ENCODE measurements around the gene FBH1. TPM values are rescaled to one million over a fixed set of nuclear protein-coding genes. Genes with fewer than 3 reads are reported as not detected.

Gene FBH1
- total RNA-seq, 2 experiments from 2014 or later, result 55.3 to 63.5 TPM

DNA sequence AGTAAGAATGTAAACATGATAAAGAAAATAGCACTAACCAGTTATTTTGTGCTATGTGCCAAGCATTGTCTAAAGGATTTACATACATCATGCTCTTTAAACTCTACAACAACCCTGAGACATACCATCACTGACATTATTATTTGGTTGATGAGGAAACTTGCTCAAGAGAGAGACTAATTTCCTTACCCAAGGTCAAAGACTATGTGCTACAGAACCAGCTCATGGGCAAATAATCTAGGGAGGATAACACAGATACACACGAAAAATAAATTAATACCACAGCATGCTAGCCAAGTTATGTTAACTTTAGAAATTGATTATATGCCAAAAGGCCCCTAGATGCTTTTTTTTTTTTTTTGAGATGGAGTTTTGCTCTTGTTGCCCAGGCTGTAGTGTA lies 3.0 kb upstream of the FBH1 start:
- ChIA-PET CTCF (interaction anchor here (1.4 kb wide), 1 partner anchor 257 kb away, joined by 3 read pairs; no protein-coding TSS in a partner anchor), POLR2A (interaction anchor here (0.5 kb wide), 1 partner anchor 68 kb away, joined by 6 read pairs; no protein-coding TSS in a partner anchor)
- H3K9me3 Mint-ChIP-seq, result no peaks in the 10 kb centered on the region
- peaks cover 30% of the 10 kb centered on the region for H3K4me1 Mint-ChIP-seq
- H3K36me3 Mint-ChIP-seq (ENCODE audit: low read depth), result peaks cover 33% of the 10 kb centered on the region
- H3K4me3 Mint-ChIP-seq, result no peak overlapping the region
- no peak for DNase-seq
- H3K27ac Mint-ChIP-seq, result no peak overlapping the region
- H3K27me3 Mint-ChIP-seq, result no peaks in the 10 kb centered on the region

DNA sequence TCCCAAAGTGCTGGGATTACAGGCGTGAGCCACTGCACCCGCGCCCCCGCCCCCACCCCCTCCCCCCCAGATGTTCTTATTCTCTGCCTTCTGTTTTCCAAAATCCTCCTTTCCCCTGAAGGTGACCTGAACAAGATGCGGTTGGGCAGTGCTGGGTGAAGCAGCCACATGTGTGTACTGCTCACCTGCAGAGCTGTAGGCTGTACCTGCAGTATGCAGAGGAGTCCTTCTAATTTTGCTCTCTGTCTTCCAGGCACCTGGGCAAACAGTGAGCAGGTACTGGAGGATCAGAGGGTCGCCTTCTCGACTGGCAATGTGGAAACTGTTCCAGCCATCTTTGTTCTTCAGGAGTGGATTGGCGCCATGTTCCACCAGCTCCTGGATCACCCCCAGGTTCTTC lies 2.4 kb upstream of the FBH1 start:
- Mint-ChIP-seq H3K4me3 (no peak overlapping the region), H3K4me1 (peaks cover 36% of the 10 kb centered on the region), H3K27me3 (no peaks in the 10 kb centered on the region), H3K9me3 (no peaks in the 10 kb centered on the region), H3K36me3 (ENCODE audit: low read depth) (peaks cover 34% of the 10 kb centered on the region), H3K27ac (no peak overlapping the region)
- ChIA-PET POLR2A (no interaction called here), CTCF (interaction anchor here (0.6 to 1.7 kb wide), 4 partner anchors 10 to 258 kb away, joined by 3 to 9 read pairs (median 4); no protein-coding TSS in a partner anchor)
- no peak for DNase-seq

DNA sequence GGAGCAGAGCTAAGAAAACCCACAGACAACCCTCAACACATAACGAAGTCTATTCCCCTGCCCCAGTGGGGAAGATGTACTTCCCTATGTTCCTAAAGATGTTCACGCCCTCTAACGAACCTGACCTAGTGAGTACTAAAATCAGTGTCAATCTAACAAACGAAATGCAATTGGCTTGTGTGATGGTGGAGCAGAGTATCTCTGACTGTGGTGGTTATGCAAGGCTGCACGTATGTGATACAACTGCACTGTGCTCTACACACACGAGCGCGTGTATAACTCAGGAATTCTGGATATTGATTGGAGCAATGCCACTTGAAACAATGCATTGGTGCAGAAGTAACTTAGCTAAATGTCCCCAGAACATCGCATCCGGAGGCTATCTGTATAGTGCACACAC lies 1.7 kb upstream of the FBH1 start:
- Mint-ChIP-seq H3K27ac (peak overlapping the region; percentile 78), H3K27me3 (no peaks in the 10 kb centered on the region), H3K36me3 (ENCODE audit: low read depth) (peaks cover 31% of the 10 kb centered on the region), H3K9me3 (no peaks in the 10 kb centered on the region), H3K4me3 (peak overlapping the region; percentile 75), H3K4me1 (peaks cover 40% of the 10 kb centered on the region)
- ChIA-PET CTCF (interaction anchor here (0.6 to 1.7 kb wide), 5 partner anchors 11 to 259 kb away, joined by 3 to 9 read pairs (median 4); no protein-coding TSS in a partner anchor), POLR2A (no interaction called here)
- no peak for DNase-seq

DNA sequence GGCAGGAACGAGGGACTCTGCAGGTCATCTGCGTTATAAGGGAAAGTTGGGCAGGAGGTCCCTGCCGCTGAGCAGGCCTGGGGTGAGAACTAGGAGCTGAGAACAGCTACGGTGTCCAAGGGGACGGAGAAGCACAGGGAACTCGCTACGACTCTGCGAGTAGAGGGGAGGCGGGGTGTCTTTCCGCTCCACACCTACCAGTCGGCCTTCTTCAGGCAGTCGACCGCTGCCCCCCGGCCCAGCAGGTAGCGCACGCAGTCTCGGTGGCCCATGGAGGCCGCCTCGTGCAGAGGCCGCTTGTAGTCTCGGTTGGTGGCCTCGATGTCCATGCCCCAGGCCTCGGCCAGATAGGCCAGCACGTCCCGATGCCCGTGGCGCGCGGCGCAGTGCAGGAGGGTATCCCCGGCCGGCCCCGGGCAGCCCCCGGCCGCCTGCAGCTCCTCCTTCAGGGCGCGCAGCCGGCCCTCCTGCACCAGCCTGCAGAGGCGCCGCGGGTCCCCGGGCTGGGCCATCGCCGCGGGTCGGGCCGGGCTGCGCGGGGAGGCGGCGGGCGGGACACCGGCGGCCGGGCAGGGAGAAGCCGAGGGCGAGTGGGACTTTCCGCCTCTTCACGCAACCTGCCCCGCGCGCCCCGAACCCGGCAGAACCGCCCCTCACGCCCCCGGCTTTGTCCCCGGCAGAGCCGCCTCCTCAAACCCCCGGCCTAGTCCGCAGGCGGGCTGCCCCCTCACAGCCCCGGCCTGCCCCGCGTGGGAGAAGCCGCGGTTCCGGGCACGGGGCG lies 1.0 kb upstream of the FBH1 start:
- peak overlapping the region; percentile 82 for H3K4me3 Mint-ChIP-seq
- DNase-seq, result peak; percentile 37
- H3K36me3 Mint-ChIP-seq (ENCODE audit: low read depth), result peaks cover 36% of the 10 kb centered on the region
- peak overlapping the region; percentile 78 for H3K27ac Mint-ChIP-seq
- ChIA-PET CTCF (interaction anchor here (0.8 to 1.7 kb wide), 6 partner anchors 10 to 47 kb away, joined by 3 to 9 read pairs (median 4); no protein-coding TSS in a partner anchor), POLR2A (interaction anchor here (0.7 to 1.0 kb wide), 2 partner anchors 11 to 19 kb away, joined by 3 to 4 read pairs; no protein-coding TSS in a partner anchor)
- H3K9me3 Mint-ChIP-seq, result no peaks in the 10 kb centered on the region
- no peaks in the 10 kb centered on the region for H3K27me3 Mint-ChIP-seq
- peaks cover 46% of the 10 kb centered on the region for H3K4me1 Mint-ChIP-seq

DNA sequence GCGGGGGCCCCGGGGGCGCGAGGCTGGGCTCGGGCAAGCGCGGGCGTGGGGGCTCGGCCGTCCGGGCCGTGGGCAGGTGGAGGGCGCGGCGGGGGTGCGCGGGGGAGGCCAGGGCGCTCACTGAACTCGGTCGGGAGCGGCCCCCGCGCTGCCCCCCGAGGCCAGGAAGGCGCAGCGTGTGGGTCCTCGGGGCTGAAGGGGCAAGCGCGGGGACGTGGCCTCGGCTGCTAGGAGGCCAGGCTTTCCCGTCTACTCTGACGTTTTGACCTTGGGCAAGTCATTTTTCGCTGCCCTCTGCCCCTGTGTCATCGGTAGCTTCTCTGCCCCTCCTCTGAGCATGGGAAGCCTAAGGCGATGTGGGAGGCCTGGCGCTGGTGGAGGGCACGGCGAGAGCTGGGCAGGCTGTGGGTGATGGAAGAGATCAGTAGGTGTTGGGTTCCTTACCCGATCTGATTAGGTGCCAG lies 441 bp downstream of the FBH1 start:
- H3K27me3 Mint-ChIP-seq, result no peaks in the 10 kb centered on the region
- peak overlapping the region; percentile 86 for H3K4me3 Mint-ChIP-seq
- H3K9me3 Mint-ChIP-seq, result no peaks in the 10 kb centered on the region
- peak overlapping the region; percentile 67 for H3K27ac Mint-ChIP-seq
- H3K4me1 Mint-ChIP-seq, result peaks cover 58% of the 10 kb centered on the region
- POLR2A ChIA-PET, result interaction anchor here (0.6 kb wide), 3 partner anchors 103 to 247 kb away, joined by 3 to 5 read pairs (median 3); no protein-coding TSS in a partner anchor
- peaks cover 42% of the 10 kb centered on the region for H3K36me3 Mint-ChIP-seq (ENCODE audit: low read depth)
- CTCF ChIA-PET, result interaction anchor here (0.8 to 1.4 kb wide), 10 partner anchors 9 to 267 kb away, joined by 3 to 6 read pairs (median 4); no protein-coding TSS in a partner anchor
- peak; percentile 11 for DNase-seq

DNA sequence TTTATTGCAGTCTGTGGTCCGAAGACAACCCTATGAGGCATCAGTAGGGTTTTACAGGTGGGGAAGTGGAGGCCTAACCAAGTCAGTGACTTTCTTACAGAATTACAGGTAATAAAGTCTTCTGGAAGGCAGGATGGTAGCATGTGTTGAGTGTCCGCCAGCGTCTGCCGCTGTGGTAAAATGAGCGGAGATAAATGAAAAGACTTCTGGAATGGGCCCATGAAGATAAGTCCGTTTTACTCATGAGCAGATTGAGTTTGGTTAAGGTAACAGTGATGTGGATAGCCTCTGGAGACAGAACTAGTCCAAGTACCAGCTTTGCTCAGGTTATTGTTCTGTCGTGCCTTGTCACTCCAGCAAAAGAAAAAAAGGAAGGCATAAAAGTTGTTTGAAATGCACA lies 966 bp downstream of the FBH1 start:
- peaks cover 63% of the 10 kb centered on the region for H3K4me1 Mint-ChIP-seq
- no peaks in the 10 kb centered on the region for H3K27me3 Mint-ChIP-seq
- ChIA-PET CTCF (interaction anchor here (1.1 to 1.4 kb wide), 3 partner anchors 11 to 195 kb away, joined by 3 to 5 read pairs (median 5); no protein-coding TSS in a partner anchor), POLR2A (interaction anchor here (0.6 kb wide), 1 partner anchor 104 kb away, joined by 3 read pairs; no protein-coding TSS in a partner anchor)
- no peak for DNase-seq
- peaks cover 42% of the 10 kb centered on the region for H3K36me3 Mint-ChIP-seq (ENCODE audit: low read depth)
- H3K9me3 Mint-ChIP-seq, result no peaks in the 10 kb centered on the region
- peak overlapping the region; percentile 67 for H3K27ac Mint-ChIP-seq
- H3K4me3 Mint-ChIP-seq, result peak overlapping the region; percentile 86

DNA sequence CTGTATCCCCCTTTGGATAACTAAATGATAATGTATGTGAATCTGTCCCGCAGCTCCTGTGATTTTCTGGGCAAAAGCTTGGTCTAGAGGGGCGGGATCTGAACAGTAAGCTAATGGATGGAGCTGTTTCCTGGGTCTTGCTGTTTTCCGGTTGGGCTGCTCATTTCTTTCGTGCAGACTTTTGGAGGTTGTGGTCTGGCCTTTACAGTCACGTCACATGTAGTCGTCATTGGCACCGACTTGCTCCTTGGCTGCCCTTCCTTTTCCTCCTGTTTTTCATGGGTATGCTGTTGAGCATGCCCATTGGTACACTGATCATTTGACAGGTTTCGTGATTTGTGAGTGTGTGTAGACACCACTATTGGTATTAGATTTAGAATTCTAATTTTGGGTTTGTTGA lies 2.0 kb downstream of the FBH1 start:
- H3K4me3 Mint-ChIP-seq, result peak overlapping the region; percentile 57
- CTCF ChIA-PET, result no interaction called here
- DNase-seq, result no peak
- peaks cover 70% of the 10 kb centered on the region for H3K4me1 Mint-ChIP-seq
- H3K9me3 Mint-ChIP-seq, result no peaks in the 10 kb centered on the region
- no peaks in the 10 kb centered on the region for H3K27me3 Mint-ChIP-seq
- H3K36me3 Mint-ChIP-seq (ENCODE audit: low read depth), result peaks cover 44% of the 10 kb centered on the region
- peak overlapping the region; percentile 33 for H3K27ac Mint-ChIP-seq
- POLR2A ChIA-PET, result no interaction called here

DNA sequence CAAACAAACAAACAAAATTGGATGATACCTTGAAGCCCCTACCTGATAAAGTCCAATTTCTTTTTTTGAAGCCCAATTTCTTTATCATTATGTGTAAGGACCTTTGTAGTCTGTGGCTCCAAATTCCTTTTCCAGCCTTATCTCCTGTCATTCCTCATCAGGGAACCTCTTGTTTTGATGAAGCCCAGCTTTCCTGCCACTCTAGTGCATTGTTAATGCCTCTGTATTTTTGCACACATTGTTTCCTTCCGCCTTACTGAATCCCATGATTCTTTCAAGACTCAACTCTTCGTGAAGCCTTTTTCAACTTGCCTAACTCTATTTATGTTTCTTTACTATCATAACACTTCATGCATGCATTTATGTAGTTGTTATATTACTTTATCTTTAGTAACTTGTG lies 3.3 kb downstream of the FBH1 start:
- H3K4me1 Mint-ChIP-seq, result peaks cover 68% of the 10 kb centered on the region
- peaks cover 53% of the 10 kb centered on the region for H3K36me3 Mint-ChIP-seq (ENCODE audit: low read depth)
- ChIA-PET POLR2A (no interaction called here), CTCF (interaction anchor here (0.6 to 1.5 kb wide), 2 partner anchors 19 to 21 kb away, joined by 3 read pairs; no protein-coding TSS in a partner anchor)
- H3K27ac Mint-ChIP-seq, result no peak overlapping the region
- H3K4me3 Mint-ChIP-seq, result no peak overlapping the region
- DNase-seq, result no peak
- H3K27me3 Mint-ChIP-seq, result no peaks in the 10 kb centered on the region
- H3K9me3 Mint-ChIP-seq, result peaks cover 6% of the 10 kb centered on the region

DNA sequence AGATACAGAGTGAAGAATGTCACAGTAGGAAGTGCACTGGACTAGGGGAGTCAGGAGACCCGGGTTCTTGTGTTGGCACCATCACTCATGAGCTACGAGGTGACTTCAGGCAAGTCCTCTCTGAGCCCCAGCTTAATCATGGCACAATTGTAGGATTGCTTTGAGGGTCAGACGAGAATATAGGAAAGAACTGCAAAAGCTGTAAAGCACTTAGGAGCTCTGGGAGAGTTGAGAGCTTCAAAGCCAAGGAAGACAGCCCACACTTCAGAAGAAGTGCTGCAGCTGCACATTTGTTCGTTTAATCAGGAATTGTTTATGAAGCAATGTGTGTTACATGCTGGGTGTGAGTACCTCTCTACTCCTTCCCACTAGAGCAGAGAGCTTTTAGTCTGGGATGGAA lies 4.4 kb downstream of the FBH1 start:
- ChIA-PET POLR2A (no interaction called here), CTCF (interaction anchor here (1.5 kb wide), 1 partner anchor 20 kb away, joined by 3 read pairs; no protein-coding TSS in a partner anchor)
- no peak for DNase-seq
- Mint-ChIP-seq H3K27ac (peak overlapping the region; percentile 56), H3K36me3 (ENCODE audit: low read depth) (peaks cover 60% of the 10 kb centered on the region), H3K4me1 (peaks cover 63% of the 10 kb centered on the region), H3K27me3 (no peaks in the 10 kb centered on the region), H3K9me3 (peaks cover 6% of the 10 kb centered on the region), H3K4me3 (no peak overlapping the region)

DNA sequence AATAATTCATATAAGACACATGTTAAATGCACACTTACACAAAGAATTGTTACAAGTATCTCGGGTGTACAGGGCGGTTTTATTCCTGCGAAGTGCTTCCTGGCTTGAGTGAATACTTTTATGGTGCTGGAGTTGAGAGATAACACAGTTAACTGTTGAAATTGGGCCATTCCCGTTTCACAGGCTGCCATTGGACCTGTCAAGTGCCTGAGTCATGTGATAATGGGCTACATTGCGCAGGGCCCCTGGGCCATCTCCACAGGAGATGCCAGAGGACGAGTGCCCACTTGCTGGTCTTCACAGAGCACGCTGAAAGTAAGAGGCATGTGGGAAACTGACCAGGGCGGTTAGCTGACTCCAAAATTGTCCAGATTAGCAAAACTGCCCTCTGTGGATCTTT lies 4.8 kb downstream of the FBH1 start:
- no peak overlapping the region for H3K27ac Mint-ChIP-seq
- peaks cover 60% of the 10 kb centered on the region for H3K36me3 Mint-ChIP-seq (ENCODE audit: low read depth)
- DNase-seq, result no peak
- H3K9me3 Mint-ChIP-seq, result peaks cover 6% of the 10 kb centered on the region
- CTCF ChIA-PET, result interaction anchor here (1.5 kb wide), 1 partner anchor 21 kb away, joined by 3 read pairs; no protein-coding TSS in a partner anchor
- POLR2A ChIA-PET, result no interaction called here
- H3K27me3 Mint-ChIP-seq, result no peaks in the 10 kb centered on the region
- H3K4me1 Mint-ChIP-seq, result peaks cover 63% of the 10 kb centered on the region
- H3K4me3 Mint-ChIP-seq, result no peak overlapping the region

DNA sequence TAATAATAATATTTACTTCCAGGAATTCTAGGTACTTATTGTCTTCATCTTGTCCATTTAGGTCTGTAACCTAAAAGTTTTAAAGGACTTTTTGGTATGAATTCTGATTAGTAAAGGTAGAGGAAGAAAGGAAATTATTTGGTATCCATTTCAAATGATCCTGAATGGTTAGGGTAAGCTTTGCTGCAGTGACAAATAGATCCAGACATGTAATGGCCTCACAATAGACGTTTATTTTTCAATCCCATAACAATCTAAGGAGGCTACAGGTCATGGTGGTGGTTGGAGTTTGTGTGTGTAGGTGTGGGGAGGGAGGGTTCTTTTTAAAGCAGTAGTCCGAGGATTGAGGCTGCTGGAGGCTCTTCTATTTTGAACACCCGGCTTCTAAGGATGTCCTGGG lies 5.3 kb downstream of the FBH1 start:
- peak overlapping the region; percentile 89 for H3K27ac Mint-ChIP-seq
- H3K4me1 Mint-ChIP-seq, result peaks cover 63% of the 10 kb centered on the region
- peaks cover 60% of the 10 kb centered on the region for H3K36me3 Mint-ChIP-seq (ENCODE audit: low read depth)
- DNase-seq, result no peak
- ChIA-PET CTCF (no interaction called here), POLR2A (no interaction called here)
- no peaks in the 10 kb centered on the region for H3K27me3 Mint-ChIP-seq
- H3K4me3 Mint-ChIP-seq, result peak overlapping the region; percentile 55
- peaks cover 6% of the 10 kb centered on the region for H3K9me3 Mint-ChIP-seq

DNA sequence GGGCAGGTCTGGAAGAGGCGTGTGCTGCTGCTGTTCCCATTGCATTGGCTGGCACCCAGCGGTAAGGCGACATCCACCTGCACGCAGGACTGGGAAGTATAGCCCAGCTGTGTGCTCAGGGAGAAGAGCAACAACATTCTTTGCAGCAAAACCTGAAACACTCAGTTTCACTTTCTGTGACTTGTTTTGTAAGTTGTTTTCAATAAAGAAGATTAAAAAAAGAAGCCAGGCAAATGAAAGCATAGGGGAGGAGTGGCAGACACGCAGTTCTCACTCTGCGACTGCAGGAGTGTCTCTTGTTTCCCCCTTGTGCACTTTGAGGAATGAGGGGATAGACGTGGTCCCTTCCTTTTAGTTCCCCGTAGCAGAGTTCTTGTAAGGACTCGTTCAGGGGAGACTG lies 5.8 kb downstream of the FBH1 start:
- peaks cover 6% of the 10 kb centered on the region for H3K9me3 Mint-ChIP-seq
- no peaks in the 10 kb centered on the region for H3K27me3 Mint-ChIP-seq
- POLR2A ChIA-PET, result no interaction called here
- peak overlapping the region; percentile 55 for H3K4me3 Mint-ChIP-seq
- peak overlapping the region; percentile 89 for H3K27ac Mint-ChIP-seq
- peaks cover 60% of the 10 kb centered on the region for H3K4me1 Mint-ChIP-seq
- peaks cover 60% of the 10 kb centered on the region for H3K36me3 Mint-ChIP-seq (ENCODE audit: low read depth)
- peak; percentile 11 for DNase-seq
- CTCF ChIA-PET, result no interaction called here

Data from activated CD4-positive, alpha-beta T cell treated with anti-CD3 and anti-CD28 coated beads, Interleukin-2, amount 10 ng/mL, durations not matched to agents 7 days and 5 days (primary cell).